Prostate gland (tissue), 2 donors: ENCODE results near the gene SMR3A. TPM values are rescaled to one million over a fixed set of nuclear protein-coding genes. Genes with fewer than 3 reads are reported as not detected.

Experiments used
- DNase-seq: peaks from one replicate; pipeline ENCODE4 v3.0.0-alpha.2; 2019; ENCODE audit warnings: low spot score
- H3K27ac ChIP-seq, 2 donors: fragments of 200-600 bp; sonication (generic); 2 replicates each; pipeline ENCODE4 v1.5.1; 2017 to 2019
- H3K27me3 ChIP-seq: fragments of 200-600 bp; sonication (generic); replicated peaks from 2 replicates; pipeline ENCODE4 v1.5.1; 2019; ENCODE audit not compliant: insufficient read depth
- H3K36me3 ChIP-seq, 2 donors: fragments of 200-600 bp; sonication (generic); 1 replicate in 1 of 2; 2 replicates in 1 of 2; pipeline versions ENCODE4 v1.5.1 to v1.8.1; 2017 to 2019
- H3K4me1 ChIP-seq: fragments of 200-600 bp; sonication (generic); replicated peaks from 2 replicates; pipeline ENCODE4 v1.5.1; 2019
- H3K4me3 ChIP-seq, 2 donors: fragments of 200-600 bp; sonication (generic); 2 replicates each; pipeline ENCODE4 v1.5.1; 2017 to 2019
- H3K9me3 ChIP-seq: fragments of 200-600 bp; sonication (generic); 2 replicates; pipeline ENCODE4 v1.5.1; 2017
- CTCF ChIP-seq, 4 experiments: fragments of 200-600 bp in 2 of 4; fragments of 450-650 bp in 2 of 4; sonication (generic) in 2 of 4; IDR thresholded peaks; 1 replicate in 3 of 4; 2 replicates in 1 of 4; pipeline ENCODE4 v1.5.1; 2016 to 2019; ENCODE audit warnings: antibody characterized with exemption in 4 of 4, mild to moderate bottlenecking in 2 of 4, moderate library complexity in 2 of 4
- POLR2A ChIP-seq: fragments of 450-650 bp; IDR thresholded peaks from one replicate; pipeline ENCODE4 v1.6.1; 2016; ENCODE audit warnings: antibody characterized with exemption, mild to moderate bottlenecking
- POLR2AphosphoS5 ChIP-seq: sonication (generic); formaldehyde crosslinking; IDR thresholded peaks from one replicate; pipeline ENCODE4 v1.6.1; 2017; ENCODE audit warnings: antibody characterized with exemption
- WGBS: methylation state at CpG from one replicate; pipeline ENCODE4 v1.1.5; 2018; 5-methylcytosine and 5-hydroxymethylcytosine counted together
- intact Hi-C: fragments of 100-400 bp; cut with DNase I; formaldehyde crosslinking; loops from one replicate; pipeline ENCODE4 v1.14.2; 2022
- total RNA-seq, 2 donors: library from RNA; depleted of rRNA; stranded (reverse); fragments of >200 nt; gene quantifications; one replicate each; pipeline ENCODE4 v1.1.0, GENCODE V29; 2016

The SMR3A gene
- total RNA-seq, 2 donors from 2014 or later = not detected

- Histone ChIP-seq H3K27ac (no peak overlapping the region), H3K36me3 (no peaks in the 10 kb centered on the region), H3K9me3 (no peaks in the 10 kb centered on the region), H3K27me3 (no peaks in the 10 kb centered on the region), H3K4me1 (no peaks in the 10 kb centered on the region), H3K4me3 (no peak overlapping the region)
- TF ChIP-seq POLR2A = no peak
- no peak for TF ChIP-seq POLR2AphosphoS5
- no peak for TF ChIP-seq CTCF (IDR thresholded peaks at IDR 0.05)
- WGBS = 67% methylated on average over 6 of the region's 6 CpGs
- no peak for DNase-seq
- intact Hi-C loops = no loop called here
Measured at GRCh38 chr4:70405765-70406164, 45.2 kb downstream of the SMR3A start.

Other genes starting within 250 kb of the SMR3A start
- gene PRR27, start 206.5 kb upstream of the SMR3A start, total RNA-seq = under 1 TPM in 1 of 2 donors, not detected in 1; 0.23 TPM
- 1 to 10 TPM in 1 of 2 donors, not detected in 1; 2.8 TPM for gene ODAM, start 165.0 kb upstream of the SMR3A start, total RNA-seq
- not detected for gene FDCSP, start 134.6 kb upstream of the SMR3A start, total RNA-seq
- not detected for gene CSN3, start 118.2 kb upstream of the SMR3A start, total RNA-seq
- gene CABS1, start 25.8 kb upstream of the SMR3A start, total RNA-seq = 1 to 10 TPM in 1 of 2 donors, not detected in 1; 2.4 TPM
- gene SMR3B, start 22.4 kb downstream of the SMR3A start, total RNA-seq = not detected
- not detected for gene OPRPN, start 37.2 kb downstream of the SMR3A start, total RNA-seq
- gene MUC7, start 111.4 kb downstream of the SMR3A start, total RNA-seq = not detected
- gene AMTN, start 157.8 kb downstream of the SMR3A start, total RNA-seq = 10 to 100 TPM in 1 of 2 donors, not detected in 1; 10.1 TPM
- gene AMBN, start 231.5 kb downstream of the SMR3A start, total RNA-seq = not detected